Breast epithelium (tissue), 4 donors: ENCODE data around the gene SEBOX. TPM values are rescaled to one million over a fixed set of nuclear protein-coding genes. Genes with fewer than 3 reads are reported as not detected.

Source experiments
- DNase-seq, 2 donors: peaks; one replicate each; pipeline ENCODE4 v3.0.0-alpha.2; 2019; ENCODE audit warnings: low spot score in 2 of 2
- H3K27ac ChIP-seq, 2 donors: fragments of 200-600 bp; sonication (generic) in 1 of 2; one replicate each; pipeline ENCODE4 v1.5.1; 2016 to 2019; ENCODE audit warnings: mild to moderate bottlenecking in 1 of 2
- H3K27me3 ChIP-seq, 2 donors: fragments of 200-600 bp; sonication (generic) in 1 of 2; one replicate each; pipeline versions ENCODE4 v1.5.1 to v1.6.0; 2017 to 2019; ENCODE audit warnings: control low read depth in 1 of 2, mild to moderate bottlenecking in 1 of 2
- H3K36me3 ChIP-seq: fragments of 200-600 bp; one replicate; pipeline ENCODE4 v1.5.1; 2019
- H3K4me1 ChIP-seq, 2 donors: fragments of 200-600 bp; sonication (generic); one replicate each; pipeline ENCODE4 v1.5.1; 2016 to 2019; ENCODE audit warnings: control low read depth in 1 of 2
- H3K4me3 ChIP-seq, 3 donors: fragments of 200-600 bp; sonication (generic); 1 replicate in 2 of 3; 2 replicates in 1 of 3; pipeline ENCODE4 v1.5.1; 2016 to 2019; ENCODE audit warnings: mild to moderate bottlenecking in 3 of 3, moderate library complexity in 2 of 3
- H3K9me3 ChIP-seq, 2 donors: fragments of 200-600 bp; sonication (generic) in 1 of 2; one replicate each; pipeline ENCODE4 v1.5.1; 2016 to 2019; ENCODE audit warnings: control low read depth in 1 of 2
- CTCF ChIP-seq, 3 donors: fragments of 450-650 bp; IDR thresholded peaks; one replicate each; pipeline ENCODE4 v1.5.1; 2016 to 2017; ENCODE audit warnings: antibody characterized with exemption in 3 of 3, mild to moderate bottlenecking in 3 of 3, moderate library complexity in 3 of 3
- POLR2A ChIP-seq: fragments of 450-650 bp; IDR thresholded peaks from one replicate; pipeline ENCODE4 v1.6.1; 2016; ENCODE audit warnings: antibody characterized with exemption, mild to moderate bottlenecking, moderate library complexity
- POLR2AphosphoS5 ChIP-seq, 3 donors: sonication (generic); formaldehyde crosslinking; IDR thresholded peaks; one replicate each; pipeline ENCODE4 v1.6.1; 2017; ENCODE audit warnings: antibody characterized with exemption in 3 of 3
- intact Hi-C: fragments of 100-400 bp; cut with DNase I; formaldehyde crosslinking; loops from one replicate; pipeline ENCODE4 v1.15.1; 2023; ENCODE audit warnings: low total_unique reads
- total RNA-seq, 3 donors: library from RNA; depleted of rRNA; stranded (reverse); fragments of >200 nt; gene quantifications; one replicate each; pipeline ENCODE4 v1.1.0, GENCODE V29; 2016

The SEBOX gene
- total RNA-seq, 3 donors from 2014 or later: not detected

GRCh38 chr17:28371245-28372202, 6.5 kb upstream of the SEBOX start, which contains the start of gene SARM1:
Gene SARM1 (plus strand): TSS chr17:28371694. CDS start chr17:28372033, 339 bp downstream.
- intact Hi-C loops: no loop called here
- Histone ChIP-seq H3K36me3 (no peaks in the 10 kb centered on the region), H3K4me3 (peak within 1 kb of the TSS; percentile 49 to 85 (median 58)), H3K9me3 (no peaks in the 10 kb centered on the region), H3K4me1 (no peaks in the 10 kb centered on the region), H3K27me3 (no peaks in the 10 kb centered on the region), H3K27ac (peak within 1 kb of the TSS; percentile 58 to 78)
- DNase-seq: peak in 1 of 2 donors; percentile 72
- TF ChIP-seq CTCF (IDR thresholded peaks at IDR 0.05): no peak
- TF ChIP-seq POLR2AphosphoS5 (IDR thresholded peaks at IDR 0.05): no peak
- no peak for TF ChIP-seq POLR2A

DNA sequence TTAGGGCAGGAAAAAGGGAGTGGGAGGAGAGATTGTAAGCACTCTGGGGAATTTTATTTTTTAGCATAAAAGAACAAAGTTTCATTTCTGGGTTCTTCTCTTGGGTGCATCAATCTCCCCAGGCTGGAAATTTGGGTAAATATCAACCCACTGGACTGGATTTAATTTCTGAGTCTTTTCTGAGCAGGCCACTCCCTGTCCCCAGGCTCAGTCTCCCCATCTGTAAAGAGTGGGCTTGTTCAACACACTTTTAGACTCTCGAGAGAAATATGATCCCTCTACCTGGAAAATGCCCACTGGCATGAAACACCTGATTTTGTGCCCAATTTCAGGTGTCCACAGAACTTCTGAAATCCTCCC, 5.7 kb upstream of the SEBOX start:
- H3K9me3 ChIP-seq: no peaks in the 10 kb centered on the region
- H3K36me3 ChIP-seq: no peaks in the 10 kb centered on the region
- intact Hi-C loops: no loop called here
- no peaks in the 10 kb centered on the region for H3K4me1 ChIP-seq
- H3K27ac ChIP-seq: peak overlapping the region; percentile 34 to 78
- H3K27me3 ChIP-seq: no peaks in the 10 kb centered on the region
- no peak for DNase-seq
- TF ChIP-seq POLR2A: no peak
- TF ChIP-seq CTCF (IDR thresholded peaks at IDR 0.05): no peak
- no peak for TF ChIP-seq POLR2AphosphoS5 (IDR thresholded peaks at IDR 0.05)
- H3K4me3 ChIP-seq: peak overlapping the region in 2 of 3 donors; percentile 58 to 85

GRCh38 chr17:28370035-28370743, 5.2 kb upstream of the SEBOX start, which contains the start of gene VTN:
Gene VTN (minus strand): TSS chr17:28370307. CDS start chr17:28370203, 104 bp downstream.
- Histone ChIP-seq H3K4me1 (no peaks in the 10 kb centered on the region), H3K27me3 (no peaks in the 10 kb centered on the region), H3K4me3 (peak within 1 kb of the TSS; percentile 49 to 85 (median 58)), H3K9me3 (no peaks in the 10 kb centered on the region), H3K27ac (peak within 1 kb of the TSS; percentile 34 to 78), H3K36me3 (no peaks in the 10 kb centered on the region)
- intact Hi-C loops: no loop called here
- no peak for DNase-seq
- no peak for TF ChIP-seq POLR2AphosphoS5 (IDR thresholded peaks at IDR 0.05)
- TF ChIP-seq POLR2A: no peak
- no peak for TF ChIP-seq CTCF (IDR thresholded peaks at IDR 0.05)

- no peak for DNase-seq
- H3K36me3 ChIP-seq: no peaks in the 10 kb centered on the region
- H3K27me3 ChIP-seq: no peaks in the 10 kb centered on the region
- H3K9me3 ChIP-seq: no peaks in the 10 kb centered on the region
- H3K4me1 ChIP-seq: no peaks in the 10 kb centered on the region
- TF ChIP-seq CTCF (IDR thresholded peaks at IDR 0.05): no peak
- TF ChIP-seq POLR2AphosphoS5 (IDR thresholded peaks at IDR 0.05): no peak
- no peak for TF ChIP-seq POLR2A
- intact Hi-C loops: no loop called here
- H3K27ac ChIP-seq: peak overlapping the region in 1 of 2 donors; percentile 78
- no peak overlapping the region for H3K4me3 ChIP-seq
Observed at GRCh38 chr17:28369684-28370034, 4.7 kb upstream of the SEBOX start.
